Measurements from ENCODE around the gene DNAJC8. TPM values are rescaled to one million over a fixed set of nuclear protein-coding genes. Genes with fewer than 3 reads are reported as not detected.

Gene DNAJC8
- total and polyA plus RNA-seq, 2 of the 8 experiments (the other 6 are each of a cell fraction or from before 2014, with no cell fraction given), result 116 to 134 TPM

DNA sequence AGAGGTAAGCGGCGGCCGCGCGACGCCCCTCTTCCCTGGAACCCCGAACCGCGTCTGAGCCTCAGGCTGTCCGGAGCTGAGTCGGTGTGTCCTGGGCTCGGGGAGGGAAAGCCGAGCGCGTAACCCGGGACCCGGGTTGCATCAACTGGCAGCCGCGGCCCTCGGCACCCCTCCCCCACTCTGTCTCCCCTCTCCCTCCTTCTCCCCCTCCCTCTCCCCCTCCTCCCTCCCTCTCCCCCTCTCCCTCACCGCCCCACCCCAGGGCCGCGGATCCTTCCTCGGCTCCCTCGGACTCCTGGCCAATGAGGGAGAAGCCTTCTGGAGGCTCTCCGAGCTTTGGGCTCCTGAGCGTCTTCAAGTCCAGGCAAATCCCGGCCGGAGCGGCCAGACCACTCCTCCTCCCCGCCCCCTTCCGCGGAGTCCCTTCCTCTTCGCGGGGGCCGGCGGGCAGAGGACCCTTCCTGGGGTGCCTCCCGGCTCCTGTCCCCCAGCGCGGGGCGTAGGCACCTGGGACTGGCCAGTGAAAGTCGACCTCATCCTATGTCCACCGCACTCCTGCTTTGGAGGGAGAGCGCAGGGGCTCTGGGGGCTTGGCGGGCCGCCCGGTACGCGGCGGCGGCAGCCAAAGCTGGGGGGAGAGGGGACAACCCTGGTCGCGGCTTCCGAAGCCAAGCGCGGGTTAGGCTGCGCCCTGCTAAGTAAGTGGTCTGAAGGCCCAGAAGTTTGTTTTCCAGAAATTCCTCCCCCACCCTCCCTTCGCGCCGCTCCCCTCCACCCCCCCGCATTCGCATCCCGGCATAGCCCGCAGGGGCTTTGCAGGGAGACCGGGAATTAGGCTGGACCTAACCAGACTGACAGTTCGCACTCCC is 27.3 kb upstream of the DNAJC8 start (continued):
- TF ChIP-seq RXRA (IDR thresholded peaks at IDR 0.05; ENCODE audit: insufficient read depth, low read depth, low read length) (no peak), CHD1 (IDR thresholded peaks at IDR 0.05; ENCODE audit: low read depth, low read length) (no peak), NANOG (IDR thresholded peaks at IDR 0.05; ENCODE audit: insufficient read depth, low read depth, low read length, poor library complexity, severe bottlenecking) (no peak), CBX5 (IDR thresholded peaks at IDR 0.05; ENCODE audit: low read depth, low read length) (no peak)
